AG04450 (cell line): ENCODE results near the gene TBC1D14. TPM values are rescaled to one million over a fixed set of nuclear protein-coding genes. Genes with fewer than 3 reads are reported as not detected.

ENCODE experiments used
- CTCF ChIA-PET: fragments of 300-600, 350-600 bp; formaldehyde crosslinking; extraction: SDS; loops from one replicate; lab custom pipeline; 2022; ENCODE audit warnings: antibody characterized with exemption, inconsistent platforms; lab: Charles Lee
- POLR2A ChIA-PET: fragments of 350-600 bp; formaldehyde crosslinking; extraction: SDS; loops from one replicate; lab custom pipeline; 2021; ENCODE audit warnings: antibody characterized with exemption, inconsistent platforms; lab: Yijun Ruan, JAX
- DNase-seq: peaks from one replicate; pipeline ENCODE4 v3.0.0-alpha.2; 2011; ENCODE audit warnings: low read depth, low spot score
- H3K27ac ChIP-seq: one replicate; pipeline ENCODE4 v1.5.1; 2012; ENCODE audit warnings: low read depth, low read length, control low read depth
- H3K27me3 ChIP-seq: one replicate; pipeline ENCODE4 v1.6.0; 2012; ENCODE audit warnings: low read length; ENCODE audit not compliant: control insufficient read depth, insufficient read depth
- H3K4me3 ChIP-seq: 2 replicates; pipeline ENCODE4 v1.5.1; 2011; ENCODE audit warnings: mild to moderate bottlenecking, low read depth, low read length, control low read depth
- H3K9me3 ChIP-seq: 2 replicates; pipeline ENCODE4 v1.5.1; 2012; ENCODE audit warnings: low read length; ENCODE audit not compliant: control insufficient read depth, insufficient read depth
- CTCF ChIP-seq: IDR thresholded peaks from 2 replicates; pipeline ENCODE4 v1.5.1; 2011; ENCODE audit warnings: low read depth, low read length, control low read depth, inconsistent platforms
- polyA plus RNA-seq: library from polyadenylated mRNA; depleted of rRNA; stranded (reverse); fragments of >200 nt; gene quantifications from 2 replicates; pipeline ENCODE4 v1.2.3, GENCODE V29; 2011

TBC1D14 gene
- polyA plus RNA-seq, 1 experiment, result 46.3 TPM

DNA sequence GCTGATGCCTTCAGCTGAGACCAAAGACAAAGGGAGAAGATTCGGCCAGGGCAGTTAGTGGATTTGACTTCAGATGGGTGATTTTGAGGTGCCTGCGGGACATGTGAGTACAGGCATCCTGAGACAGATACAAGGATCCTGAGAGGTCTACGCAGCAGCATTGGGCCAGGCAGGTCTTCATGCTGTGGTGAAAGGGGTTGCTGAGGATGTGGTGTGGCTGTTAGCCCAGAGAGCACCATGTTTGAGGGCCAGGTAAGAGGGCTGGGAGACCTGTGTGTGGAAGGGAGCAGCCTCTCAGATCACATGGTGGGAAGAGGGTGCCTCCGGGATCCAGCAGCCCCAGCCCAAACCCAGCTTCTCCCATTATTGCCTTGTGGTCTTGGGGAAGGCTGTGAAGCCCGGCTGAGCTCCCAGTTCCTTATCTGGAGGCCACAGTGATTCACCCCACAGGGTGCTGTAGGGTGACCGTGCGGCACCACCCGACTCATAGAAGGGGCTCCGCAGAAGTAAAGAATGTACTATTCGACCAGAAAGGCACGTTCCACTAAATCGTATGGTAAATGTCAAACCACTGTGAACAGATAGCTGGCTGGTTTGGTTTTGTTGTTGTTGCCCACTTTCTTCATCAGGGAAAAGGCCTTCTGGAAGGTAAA lies 105.9 kb downstream of the TBC1D14 start:
- no peaks in the 10 kb centered on the region for H3K27me3 ChIP-seq
- no peak overlapping the region for H3K4me3 ChIP-seq
- TF ChIP-seq CTCF, result no peak
- DNase-seq, result no peak
- ChIA-PET POLR2A (no interaction called here), CTCF (no interaction called here)
- no peak overlapping the region for H3K27ac ChIP-seq
- no peaks in the 10 kb centered on the region for H3K9me3 ChIP-seq

DNA sequence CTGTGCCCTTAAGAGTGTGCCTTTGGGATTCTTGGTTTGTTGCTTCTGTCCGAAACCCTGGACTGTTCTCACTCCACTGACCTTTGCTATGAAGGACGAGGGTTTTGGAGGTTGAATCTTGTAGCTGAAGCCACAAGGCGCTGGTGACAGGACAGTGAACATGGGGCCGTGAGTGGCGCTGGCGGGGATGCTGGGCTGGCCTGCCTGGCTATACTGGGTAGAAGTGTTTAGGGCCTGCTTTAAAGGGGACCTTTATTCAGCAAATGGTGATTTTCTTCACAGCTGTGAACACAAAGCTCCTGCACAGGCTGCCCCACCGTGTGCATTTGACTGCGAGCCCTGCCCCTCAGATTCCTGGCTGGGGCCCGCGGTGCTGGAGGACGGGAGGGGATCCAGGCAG lies 106.5 kb downstream of the TBC1D14 start:
- Histone ChIP-seq H3K9me3 (no peaks in the 10 kb centered on the region), H3K27ac (no peak overlapping the region), H3K27me3 (no peaks in the 10 kb centered on the region), H3K4me3 (no peak overlapping the region)
- TF ChIP-seq CTCF, result no peak
- ChIA-PET POLR2A (no interaction called here), CTCF (no interaction called here)
- no peak for DNase-seq

DNA sequence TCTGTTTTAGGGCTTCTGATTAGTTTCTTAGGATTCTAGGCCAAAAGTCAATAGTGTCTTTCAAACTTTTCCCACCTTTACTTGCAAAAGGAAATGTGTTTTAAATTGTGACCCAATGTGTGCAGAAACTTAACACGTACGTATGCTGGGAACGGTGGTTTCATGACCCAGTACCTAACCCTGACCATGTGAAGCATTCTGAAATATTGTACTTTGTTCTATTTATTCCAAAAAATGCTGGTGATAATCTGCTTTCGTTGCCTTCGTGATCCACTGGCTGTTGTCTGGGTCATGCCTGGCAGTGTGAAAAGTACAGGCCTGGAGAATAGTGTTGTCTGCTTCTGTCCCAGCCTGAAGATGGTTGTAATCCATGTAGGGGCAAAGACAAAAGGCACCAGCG lies 106.9 kb downstream of the TBC1D14 start:
- Histone ChIP-seq H3K9me3 (no peaks in the 10 kb centered on the region), H3K27ac (no peak overlapping the region), H3K27me3 (no peaks in the 10 kb centered on the region), H3K4me3 (no peak overlapping the region)
- ChIA-PET CTCF (no interaction called here), POLR2A (no interaction called here)
- DNase-seq, result no peak
- no peak for TF ChIP-seq CTCF

DNA sequence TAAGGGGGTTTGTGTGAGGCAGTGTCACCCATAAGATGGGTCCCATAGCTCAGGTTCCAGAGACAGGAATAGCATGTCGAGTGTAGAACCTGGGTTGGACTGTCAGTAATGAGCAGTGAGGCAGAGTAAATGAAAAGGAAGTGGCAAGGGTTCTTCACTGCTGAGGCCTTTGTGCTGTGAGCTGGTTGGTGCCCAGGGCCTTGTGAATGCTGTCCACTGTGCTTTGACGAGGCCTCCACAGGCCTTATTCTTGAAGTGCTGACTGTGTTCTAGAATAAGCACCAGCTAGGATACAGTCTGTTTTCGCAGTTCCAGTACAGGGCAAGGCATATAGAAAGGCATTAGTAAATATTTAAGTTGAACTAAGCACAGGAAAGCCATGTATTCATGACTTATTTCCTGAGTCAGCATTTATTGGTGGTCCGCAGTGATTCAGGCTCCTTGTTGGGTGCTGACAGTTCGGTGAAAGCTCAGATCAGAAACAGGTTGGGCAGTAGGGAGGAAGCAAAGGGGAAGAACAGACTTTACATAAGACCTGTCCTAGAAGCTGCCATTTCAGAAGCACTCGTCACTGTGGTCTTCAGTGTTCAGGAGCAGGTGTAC lies 107.9 kb downstream of the TBC1D14 start:
- ChIA-PET POLR2A (interaction anchor here (0.8 kb wide), 1 partner anchor 25 kb away, joined by 4 read pairs; a partner anchor contains a TSS), CTCF (interaction anchor here (1.4 kb wide), 1 partner anchor 25 kb away, joined by 8 read pairs; the partner anchor contains the start of gene TADA2B)
- no peak overlapping the region for H3K4me3 ChIP-seq
- H3K27ac ChIP-seq, result no peak overlapping the region
- no peaks in the 10 kb centered on the region for H3K9me3 ChIP-seq
- H3K27me3 ChIP-seq, result no peaks in the 10 kb centered on the region
- TF ChIP-seq CTCF, result no peak
- no peak for DNase-seq

- Histone ChIP-seq H3K9me3 (no peaks in the 10 kb centered on the region), H3K27ac (no peak overlapping the region), H3K27me3 (no peaks in the 10 kb centered on the region), H3K4me3 (no peak overlapping the region)
- DNase-seq, result no peak
- ChIA-PET POLR2A (no interaction called here), CTCF (interaction anchor here (1.4 kb wide), 1 partner anchor 25 kb away, joined by 8 read pairs; the partner anchor contains the start of gene TADA2B)
- no peak for TF ChIP-seq CTCF
Measured at GRCh38 chr4:7018281-7018680, 108.7 kb downstream of the TBC1D14 start.
